Left ventricle myocardium inferior (tissue), 1 donor: ENCODE measurements around the gene C4orf54. TPM values are rescaled to one million over a fixed set of nuclear protein-coding genes. Genes with fewer than 3 reads are reported as not detected.

Experiments
- DNase-seq: peaks from one replicate; pipeline ENCODE4 v3.0.0-alpha.2; 2020
- H3K27ac ChIP-seq: fragments of 200-600 bp; replicated peaks from 2 replicates; pipeline ENCODE4 v1.8.0; 2021
- H3K27me3 ChIP-seq: fragments of 200-600 bp; 2 replicates; pipeline ENCODE4 v1.8.0; 2021; ENCODE audit warnings: low read depth
- H3K36me3 ChIP-seq: fragments of 200-600 bp; 2 replicates; pipeline ENCODE4 v1.8.0; 2021
- H3K4me1 ChIP-seq: fragments of 200-600 bp; 2 replicates; pipeline ENCODE4 v1.8.0; 2021
- H3K4me3 ChIP-seq: fragments of 200-600 bp; 2 replicates; pipeline ENCODE4 v1.8.0; 2021; ENCODE audit warnings: mild to moderate bottlenecking, moderate library complexity
- H3K9me3 ChIP-seq: fragments of 200-600 bp; replicated peaks from 2 replicates; pipeline ENCODE4 v1.8.0; 2021
- CTCF ChIP-seq: fragments of 200-600 bp; IDR thresholded peaks from 2 replicates; pipeline ENCODE4 v1.8.0; 2021; ENCODE audit warnings: antibody characterized with exemption, mild to moderate bottlenecking, borderline replicate concordance
- intact Hi-C: fragments of 100-400 bp; cut with micrococcal nuclease; formaldehyde crosslinking; loops from one replicate; pipeline ENCODE4 v1.11.0; 2022
- total RNA-seq: library from RNA; stranded (reverse); fragmentation: NEBNext Ultra II Directional; extraction: Animal tissue kit (Norgen Biotek cat#: 25700); gene quantifications from one replicate; pipeline ENCODE4 v1.2.1, GENCODE V29; 2021
- donor health status: DM: no; HTN: yes; CAD: no; lungs with severe emphysema.

C4orf54 gene
- total RNA-seq, 1 donor from 2014 or later, result 1.2 TPM

DNA sequence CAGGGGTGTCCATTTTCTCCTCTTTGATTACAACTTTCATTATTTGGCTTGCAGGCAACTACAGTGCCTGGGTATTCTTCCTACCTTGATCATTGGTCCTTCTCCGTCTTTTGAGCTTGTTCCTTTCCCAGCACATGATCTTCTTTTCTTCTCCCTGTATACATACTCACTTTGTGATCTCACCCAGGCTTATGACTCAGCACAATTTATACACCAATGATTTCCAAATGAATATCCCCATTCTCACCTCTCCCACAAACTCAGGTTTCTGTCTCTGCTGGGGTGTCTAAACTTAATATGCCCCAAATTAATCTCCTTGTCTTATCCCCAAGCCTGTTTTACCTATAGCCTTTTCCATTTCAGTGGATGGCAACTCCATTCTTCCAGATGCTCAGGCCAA, 19.5 kb upstream of the C4orf54 start:
- no peak overlapping the region for H3K4me3 ChIP-seq
- H3K27ac ChIP-seq, result no peak overlapping the region
- intact Hi-C loops, result no loop called here
- H3K9me3 ChIP-seq, result peaks cover 30% of the 10 kb centered on the region
- H3K36me3 ChIP-seq, result no peaks in the 10 kb centered on the region
- peaks cover 24% of the 10 kb centered on the region for H3K4me1 ChIP-seq
- H3K27me3 ChIP-seq, result no peaks in the 10 kb centered on the region
- no peak for DNase-seq
- TF ChIP-seq CTCF, result no peak

- intact Hi-C loops, result no loop called here
- H3K4me3 ChIP-seq, result no peak overlapping the region
- no peak for TF ChIP-seq CTCF
- peak overlapping the region; percentile 7 for H3K27ac ChIP-seq
- H3K36me3 ChIP-seq, result no peaks in the 10 kb centered on the region
- DNase-seq, result no peak
- H3K9me3 ChIP-seq, result peaks cover 31% of the 10 kb centered on the region
- peaks cover 27% of the 10 kb centered on the region for H3K4me1 ChIP-seq
- H3K27me3 ChIP-seq, result no peaks in the 10 kb centered on the region
These were observed 12.9 kb upstream of the C4orf54 start for GRCh38 chr4:99670409-99671073.

- TF ChIP-seq CTCF, result no peak
- H3K27me3 ChIP-seq, result no peaks in the 10 kb centered on the region
- no peaks in the 10 kb centered on the region for H3K36me3 ChIP-seq
- peaks cover 25% of the 10 kb centered on the region for H3K9me3 ChIP-seq
- DNase-seq, result no peak
- H3K4me1 ChIP-seq, result peaks cover 36% of the 10 kb centered on the region
- no peak overlapping the region for H3K4me3 ChIP-seq
- peak overlapping the region; percentile 39 for H3K27ac ChIP-seq
- intact Hi-C loops, result no loop called here
These were observed 11.5 kb upstream of the C4orf54 start for GRCh38 chr4:99669084-99669483.

- DNase-seq, result no peak
- H3K4me3 ChIP-seq, result no peak overlapping the region
- peak overlapping the region; percentile 39 for H3K27ac ChIP-seq
- intact Hi-C loops, result no loop called here
- H3K9me3 ChIP-seq, result peaks cover 19% of the 10 kb centered on the region
- H3K4me1 ChIP-seq, result peaks cover 36% of the 10 kb centered on the region
- no peaks in the 10 kb centered on the region for H3K36me3 ChIP-seq
- TF ChIP-seq CTCF, result no peak
- H3K27me3 ChIP-seq, result no peaks in the 10 kb centered on the region
These were observed 10.8 kb upstream of the C4orf54 start for GRCh38 chr4:99668472-99668871.

DNA sequence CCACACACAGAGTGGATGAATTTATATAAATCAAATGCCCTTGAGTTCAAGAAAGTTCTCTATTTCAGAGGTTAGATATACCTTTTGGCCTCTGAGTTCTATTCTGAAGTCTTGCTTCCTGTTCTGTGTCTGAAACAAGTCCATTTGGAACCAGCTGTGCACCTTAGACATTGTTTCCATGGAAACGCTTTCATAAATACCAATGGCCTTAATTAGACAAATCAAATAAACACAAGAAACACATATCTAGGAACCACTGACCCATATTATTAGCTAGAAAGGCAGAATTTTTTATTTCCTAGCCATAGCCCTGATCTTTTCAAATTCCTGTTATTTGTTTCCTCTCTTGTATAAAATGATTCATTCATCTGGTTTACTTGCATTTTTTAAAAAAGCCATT, 8.4 kb upstream of the C4orf54 start:
- H3K4me1 ChIP-seq, result peaks cover 35% of the 10 kb centered on the region
- H3K9me3 ChIP-seq, result no peaks in the 10 kb centered on the region
- H3K27ac ChIP-seq, result no peak overlapping the region
- H3K4me3 ChIP-seq, result no peak overlapping the region
- no peaks in the 10 kb centered on the region for H3K36me3 ChIP-seq
- DNase-seq, result no peak
- TF ChIP-seq CTCF, result no peak
- intact Hi-C loops, result no loop called here
- no peaks in the 10 kb centered on the region for H3K27me3 ChIP-seq
